ENCODE results near the gene BOLA1. TPM values are rescaled to one million over a fixed set of nuclear protein-coding genes. Genes with fewer than 3 reads are reported as not detected.
A peak's percentile ranks its signal among the peaks of the same experiment; 100 is the strongest.

Gene BOLA1
- total and polyA plus RNA-seq, 5 donors, result 13.0 to 40.2 (median 22.0) TPM

GRCh38 chr1:149917571-149918144 lies 18.3 kb downstream of the BOLA1 start, which contains the start of gene SV2A:
Gene SV2A, minus strand, starts transcription at chr1:149917844. Its CDS starts 4,004 bp downstream, at chr1:149913840.
- DNase-seq (peak in 2 of 3 donors; percentile 54 to 69), ATAC-seq (peak; percentile 76 to 77)
- Histone ChIP-seq H3K9me3 (ENCODE audit: control insufficient read depth, low read length) (no peaks in the 10 kb centered on the region), H3K27ac (ENCODE audit: low read length) (no peak within 1 kb of the TSS), H3K4me1 (ENCODE audit: control insufficient read depth, insufficient read depth, low read length) (no peaks in the 10 kb centered on the region), H3K4me3 (ENCODE audit: low read length) (peak within 1 kb of the TSS; percentile 33), H3K27me3 (ENCODE audit: control insufficient read depth, insufficient read depth) (no peaks in the 10 kb centered on the region)
- WGBS, result under 1% methylated on average over 24 of the region's 24 CpGs
- intact Hi-C loops (cut with DNase I), result no loop called here

- Histone ChIP-seq H3K9me3 (ENCODE audit: control insufficient read depth, low read length) (no peaks in the 10 kb centered on the region), H3K27ac (ENCODE audit: low read length) (no peak overlapping the region), H3K27me3 (ENCODE audit: control insufficient read depth, insufficient read depth) (no peaks in the 10 kb centered on the region), H3K4me1 (ENCODE audit: control insufficient read depth, insufficient read depth, low read length) (peaks cover 4% of the 10 kb centered on the region), H3K4me3 (ENCODE audit: low read length) (no peak overlapping the region)
- intact Hi-C loops (cut with DNase I), result no loop called here
- DNase-seq (no peak), ATAC-seq (no peak)
- WGBS, result 84% methylated on average over 10 of the region's 10 CpGs
Observed at GRCh38 chr1:149923626-149924025, 24.3 kb downstream of the BOLA1 start.

DNA sequence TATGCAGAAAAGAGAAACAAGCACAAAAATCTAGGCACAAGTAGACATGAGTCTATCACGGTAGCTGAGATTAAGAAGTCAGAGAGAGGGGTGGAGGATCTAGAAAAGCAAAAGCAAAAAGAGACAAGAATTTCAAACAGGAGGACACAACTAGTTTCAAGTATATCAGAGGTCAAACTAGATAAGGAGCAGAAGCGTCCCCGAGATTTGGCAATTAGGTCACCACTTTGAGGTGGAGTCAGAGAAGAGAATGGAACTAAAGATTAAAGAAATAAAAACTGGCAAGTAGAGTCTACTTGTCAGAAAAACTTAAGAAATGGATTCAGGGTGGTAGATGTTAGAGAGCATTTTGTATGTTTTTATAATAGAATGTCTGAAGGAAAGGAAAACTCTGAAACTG lies 26.0 kb downstream of the BOLA1 start:
- intact Hi-C loops (cut with DNase I), result no loop called here
- Histone ChIP-seq H3K9me3 (ENCODE audit: control insufficient read depth, low read length) (no peaks in the 10 kb centered on the region), H3K4me1 (ENCODE audit: control insufficient read depth, insufficient read depth, low read length) (peaks cover 4% of the 10 kb centered on the region), H3K27ac (ENCODE audit: low read length) (no peak overlapping the region), H3K27me3 (ENCODE audit: control insufficient read depth, insufficient read depth) (no peaks in the 10 kb centered on the region), H3K4me3 (ENCODE audit: low read length) (no peak overlapping the region)
- ATAC-seq (no peak), DNase-seq (no peak)
- WGBS, result 57% methylated on average over 3 of the region's 3 CpGs

GRCh38 chr1:149925751-149926150 lies 26.4 kb downstream of the BOLA1 start:
- 82% methylated on average over 2 of the region's 2 CpGs for WGBS
- Histone ChIP-seq H3K27me3 (ENCODE audit: control insufficient read depth, insufficient read depth) (no peaks in the 10 kb centered on the region), H3K27ac (ENCODE audit: low read length) (no peak overlapping the region), H3K4me3 (ENCODE audit: low read length) (no peak overlapping the region), H3K4me1 (ENCODE audit: control insufficient read depth, insufficient read depth, low read length) (peaks cover 4% of the 10 kb centered on the region), H3K9me3 (ENCODE audit: control insufficient read depth, low read length) (no peaks in the 10 kb centered on the region)
- ATAC-seq (no peak), DNase-seq (no peak)
- intact Hi-C loops (cut with DNase I), result no loop called here

GRCh38 chr1:149926296-149926695 lies 26.9 kb downstream of the BOLA1 start:
- Histone ChIP-seq H3K27ac (ENCODE audit: low read length) (no peak overlapping the region), H3K9me3 (ENCODE audit: control insufficient read depth, low read length) (no peaks in the 10 kb centered on the region), H3K4me3 (ENCODE audit: low read length) (no peak overlapping the region), H3K27me3 (ENCODE audit: control insufficient read depth, insufficient read depth) (no peaks in the 10 kb centered on the region), H3K4me1 (ENCODE audit: control insufficient read depth, insufficient read depth, low read length) (peaks cover 4% of the 10 kb centered on the region)
- ATAC-seq, result no peak
- DNase-seq, result no peak
- WGBS, result 93% methylated on average over 9 of the region's 9 CpGs
- intact Hi-C loops (cut with DNase I), result no loop called here

DNA sequence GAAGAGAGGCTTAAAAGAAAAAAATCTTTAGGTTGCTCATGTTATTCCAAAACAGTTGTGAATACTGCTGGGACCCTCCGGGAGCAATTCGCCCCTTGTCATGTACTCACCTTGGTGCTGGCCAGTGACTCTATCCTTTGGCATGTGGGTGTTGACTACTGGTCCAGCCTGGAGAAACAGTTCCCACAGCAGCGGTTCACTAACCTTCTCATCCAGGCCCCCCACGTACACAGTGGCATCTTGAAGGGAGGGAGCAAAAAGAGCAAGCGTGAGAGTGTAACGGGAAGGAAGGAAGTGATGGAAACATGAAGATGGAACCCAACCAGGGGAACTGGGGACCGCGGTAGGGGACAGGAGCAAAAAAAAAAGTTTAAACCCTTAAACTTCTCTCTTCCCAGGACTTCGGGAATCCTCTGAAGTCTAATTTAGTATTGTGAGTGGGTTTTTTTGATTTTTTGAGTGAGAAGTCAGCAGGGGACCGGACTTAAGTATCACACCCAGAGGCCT lies 27.7 kb downstream of the BOLA1 start:
- ATAC-seq, result no peak
- Histone ChIP-seq H3K4me1 (ENCODE audit: control insufficient read depth, insufficient read depth, low read length) (peaks cover 4% of the 10 kb centered on the region), H3K4me3 (ENCODE audit: low read length) (peak overlapping the region; percentile 80), H3K27ac (ENCODE audit: low read length) (no peak overlapping the region), H3K9me3 (ENCODE audit: control insufficient read depth, low read length) (no peaks in the 10 kb centered on the region), H3K27me3 (ENCODE audit: control insufficient read depth, insufficient read depth) (no peaks in the 10 kb centered on the region)
- intact Hi-C loops (cut with DNase I), result no loop called here
- no peak for DNase-seq
- WGBS, result 3% methylated on average over 10 of the region's 10 CpGs

GRCh38 chr1:149927563-149928400 lies 28.4 kb downstream of the BOLA1 start, which contains the start of gene SF3B4:
Gene SF3B4, minus strand, starts transcription at chr1:149927803. Its CDS starts 44 bp downstream, at chr1:149927759.
- intact Hi-C loops (cut with DNase I), result no loop called here
- WGBS, result under 1% methylated on average over 47 of the region's 47 CpGs
- H3K27me3 ChIP-seq (ENCODE audit: control insufficient read depth, insufficient read depth), result no peaks in the 10 kb centered on the region
- ATAC-seq (peak; percentile 98), DNase-seq (peak; percentile 96 to 98 (median 98))
- peaks cover 4% of the 10 kb centered on the region for H3K4me1 ChIP-seq (ENCODE audit: control insufficient read depth, insufficient read depth, low read length)
- H3K27ac ChIP-seq (ENCODE audit: low read length), result peak within 1 kb of the TSS; percentile 92
- no peaks in the 10 kb centered on the region for H3K9me3 ChIP-seq (ENCODE audit: control insufficient read depth, low read length)
- H3K4me3 ChIP-seq (ENCODE audit: low read length), result peak within 1 kb of the TSS; percentile 80

GRCh38 chr1:149928401-149928724 lies 29.0 kb downstream of the BOLA1 start:
- intact Hi-C loops (cut with DNase I), result no loop called here

DNA sequence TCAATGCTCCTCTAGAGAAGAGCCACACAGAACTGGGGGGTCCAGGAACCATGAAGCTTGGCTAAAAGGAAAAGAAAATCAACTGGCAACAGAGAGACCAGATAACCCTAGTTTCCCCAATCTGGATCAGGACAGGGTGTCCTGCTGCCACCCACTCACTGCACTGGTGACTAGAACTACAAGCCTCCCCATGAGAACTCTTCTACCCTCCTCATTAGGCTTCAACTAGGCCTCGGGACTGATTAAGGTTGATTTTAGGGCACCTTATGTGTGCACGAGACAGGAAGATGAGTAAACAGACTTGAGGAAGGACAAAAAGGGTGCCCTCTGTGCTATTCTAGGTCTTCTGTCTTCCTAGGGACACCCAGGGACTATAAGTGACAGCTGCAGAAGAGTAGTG lies 30.5 kb downstream of the BOLA1 start:
- Histone ChIP-seq H3K4me1 (ENCODE audit: control insufficient read depth, insufficient read depth, low read length) (peaks cover 4% of the 10 kb centered on the region), H3K9me3 (ENCODE audit: control insufficient read depth, low read length) (no peaks in the 10 kb centered on the region), H3K4me3 (ENCODE audit: low read length) (no peak overlapping the region), H3K27me3 (ENCODE audit: control insufficient read depth, insufficient read depth) (no peaks in the 10 kb centered on the region), H3K27ac (ENCODE audit: low read length) (no peak overlapping the region)
- 77% methylated on average over 2 of the region's 2 CpGs for WGBS
- DNase-seq (no peak), ATAC-seq (no peak)
- intact Hi-C loops (cut with DNase I), result no loop called here

More at GRCh38 chr1:149928401-149928724, 29.0 kb downstream of the BOLA1 start:
- no peaks in the 10 kb centered on the region for H3K27me3 ChIP-seq (ENCODE audit: control insufficient read depth, insufficient read depth)
- H3K4me1 ChIP-seq (ENCODE audit: control insufficient read depth, insufficient read depth, low read length), result peaks cover 4% of the 10 kb centered on the region
- no peaks in the 10 kb centered on the region for H3K9me3 ChIP-seq (ENCODE audit: control insufficient read depth, low read length)
- 0% methylated on average over 1 of the region's 1 CpG for WGBS
- DNase-seq, result no peak
- H3K27ac ChIP-seq (ENCODE audit: low read length), result peak overlapping the region; percentile 92
- ATAC-seq, result no peak
- peak overlapping the region; percentile 80 for H3K4me3 ChIP-seq (ENCODE audit: low read length)

- peaks cover under 1% of the 10 kb centered on the region for H3K4me1 ChIP-seq (ENCODE audit: control insufficient read depth, insufficient read depth, low read length)
- no peaks in the 10 kb centered on the region for H3K9me3 ChIP-seq (ENCODE audit: control insufficient read depth, low read length)
- intact Hi-C loops (cut with DNase I), result no loop called here
- 83% methylated on average over 13 of the region's 13 CpGs for WGBS
- no peak overlapping the region for H3K27ac ChIP-seq (ENCODE audit: low read length)
- H3K27me3 ChIP-seq (ENCODE audit: control insufficient read depth, insufficient read depth), result no peaks in the 10 kb centered on the region
- no peak overlapping the region for H3K4me3 ChIP-seq (ENCODE audit: low read length)
- DNase-seq, result no peak
- ATAC-seq, result no peak
Observed at GRCh38 chr1:149931212-149931790, 31.9 kb downstream of the BOLA1 start.

GRCh38 chr1:149932474-149932873 lies 33.1 kb downstream of the BOLA1 start:
- H3K27me3 ChIP-seq (ENCODE audit: control insufficient read depth, insufficient read depth), result no peaks in the 10 kb centered on the region
- H3K4me3 ChIP-seq (ENCODE audit: low read length), result no peak overlapping the region
- no peak overlapping the region for H3K27ac ChIP-seq (ENCODE audit: low read length)
- no peaks in the 10 kb centered on the region for H3K9me3 ChIP-seq (ENCODE audit: control insufficient read depth, low read length)
- intact Hi-C loops (cut with DNase I), result no loop called here
- no peak for DNase-seq
- 92% methylated on average over 8 of the region's 8 CpGs for WGBS
- H3K4me1 ChIP-seq (ENCODE audit: control insufficient read depth, insufficient read depth, low read length), result peaks cover 4% of the 10 kb centered on the region
- no peak for ATAC-seq

All from right cardiac atrium (tissue), 5 donors.